Keratinocyte (primary cell): ENCODE measurements around the gene LYZL4.

Source experiments
- EZH2 ChIP-seq: IDR thresholded peaks from one replicate; pipeline ENCODE4 v1.6.1; 2012; ENCODE audit warnings: inconsistent platforms, mild to moderate bottlenecking, low read length, moderate library complexity
- TF ChIP-seq, protein P1 (sequence below), 3 experiments: IDR thresholded peaks in 1 of 3; conservative IDR thresholded peaks in 1 of 3; optimal IDR thresholded peaks in 1 of 3; 2 replicates in 2 of 3; 3 replicates in 1 of 3; pipeline versions ENCODE3 to v1.5.1; 2011; ENCODE audit warnings: low read length in 3 of 3, mild to moderate bottlenecking in 3 of 3, moderate library complexity in 2 of 3, control low read depth in 1 of 3, inconsistent platforms in 1 of 3; ENCODE audit not compliant: insufficient read depth in 2 of 3; ENCODE audit errors: extremely low read depth in 1 of 3

DNA sequence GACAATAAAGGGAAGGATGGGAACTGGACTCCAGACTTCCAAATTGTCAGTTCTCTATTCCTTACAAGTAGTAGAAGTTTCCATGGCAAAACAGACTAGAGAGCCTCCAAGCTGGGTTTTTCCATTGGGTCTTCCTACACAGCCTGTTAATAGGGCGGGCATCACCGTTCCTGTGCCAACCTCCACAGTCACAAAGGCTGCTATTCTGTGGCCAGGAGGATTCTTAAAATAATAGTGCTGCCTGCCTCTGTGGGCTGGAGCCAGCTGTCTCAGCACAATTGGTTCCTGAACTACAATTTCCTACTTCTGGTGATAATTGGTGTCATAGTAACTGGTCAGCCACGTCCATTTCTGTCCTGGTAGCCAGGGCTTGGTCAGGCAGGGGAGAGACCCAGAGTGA, 38.6 kb downstream of the LYZL4 start:
- TF ChIP-seq, protein P1, sequence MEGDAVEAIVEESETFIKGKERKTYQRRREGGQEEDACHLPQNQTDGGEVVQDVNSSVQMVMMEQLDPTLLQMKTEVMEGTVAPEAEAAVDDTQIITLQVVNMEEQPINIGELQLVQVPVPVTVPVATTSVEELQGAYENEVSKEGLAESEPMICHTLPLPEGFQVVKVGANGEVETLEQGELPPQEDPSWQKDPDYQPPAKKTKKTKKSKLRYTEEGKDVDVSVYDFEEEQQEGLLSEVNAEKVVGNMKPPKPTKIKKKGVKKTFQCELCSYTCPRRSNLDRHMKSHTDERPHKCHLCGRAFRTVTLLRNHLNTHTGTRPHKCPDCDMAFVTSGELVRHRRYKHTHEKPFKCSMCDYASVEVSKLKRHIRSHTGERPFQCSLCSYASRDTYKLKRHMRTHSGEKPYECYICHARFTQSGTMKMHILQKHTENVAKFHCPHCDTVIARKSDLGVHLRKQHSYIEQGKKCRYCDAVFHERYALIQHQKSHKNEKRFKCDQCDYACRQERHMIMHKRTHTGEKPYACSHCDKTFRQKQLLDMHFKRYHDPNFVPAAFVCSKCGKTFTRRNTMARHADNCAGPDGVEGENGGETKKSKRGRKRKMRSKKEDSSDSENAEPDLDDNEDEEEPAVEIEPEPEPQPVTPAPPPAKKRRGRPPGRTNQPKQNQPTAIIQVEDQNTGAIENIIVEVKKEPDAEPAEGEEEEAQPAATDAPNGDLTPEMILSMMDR (optimal IDR thresholded peaks at IDR 0.05 in 1 of 3, IDR thresholded peaks at IDR 0.05 in 1 of 3, conservative IDR thresholded peaks at IDR 0.05 in 1 of 3; ENCODE audit: extremely low read depth in 1 of 3, insufficient read depth in 2 of 3, low read length in 3 of 3) = no peak
- no peak for TF ChIP-seq EZH2
